Breast epithelium (tissue), 3 donors: ENCODE results near the gene PCDHGA7.

Experiments used
- POLR2A ChIP-seq: fragments of 450-650 bp; IDR thresholded peaks from one replicate; pipeline ENCODE4 v1.6.1; 2016; ENCODE audit warnings: antibody characterized with exemption, mild to moderate bottlenecking, moderate library complexity
- POLR2AphosphoS5 ChIP-seq, 3 donors: sonication (generic); formaldehyde crosslinking; IDR thresholded peaks; one replicate each; pipeline ENCODE4 v1.6.1; 2017; ENCODE audit warnings: antibody characterized with exemption in 3 of 3
- TF ChIP-seq, protein P1 (sequence below), 3 donors: fragments of 450-650 bp; IDR thresholded peaks; one replicate each; pipeline ENCODE4 v1.5.1; 2016 to 2017; ENCODE audit warnings: antibody characterized with exemption in 3 of 3, mild to moderate bottlenecking in 3 of 3, moderate library complexity in 3 of 3

DNA sequence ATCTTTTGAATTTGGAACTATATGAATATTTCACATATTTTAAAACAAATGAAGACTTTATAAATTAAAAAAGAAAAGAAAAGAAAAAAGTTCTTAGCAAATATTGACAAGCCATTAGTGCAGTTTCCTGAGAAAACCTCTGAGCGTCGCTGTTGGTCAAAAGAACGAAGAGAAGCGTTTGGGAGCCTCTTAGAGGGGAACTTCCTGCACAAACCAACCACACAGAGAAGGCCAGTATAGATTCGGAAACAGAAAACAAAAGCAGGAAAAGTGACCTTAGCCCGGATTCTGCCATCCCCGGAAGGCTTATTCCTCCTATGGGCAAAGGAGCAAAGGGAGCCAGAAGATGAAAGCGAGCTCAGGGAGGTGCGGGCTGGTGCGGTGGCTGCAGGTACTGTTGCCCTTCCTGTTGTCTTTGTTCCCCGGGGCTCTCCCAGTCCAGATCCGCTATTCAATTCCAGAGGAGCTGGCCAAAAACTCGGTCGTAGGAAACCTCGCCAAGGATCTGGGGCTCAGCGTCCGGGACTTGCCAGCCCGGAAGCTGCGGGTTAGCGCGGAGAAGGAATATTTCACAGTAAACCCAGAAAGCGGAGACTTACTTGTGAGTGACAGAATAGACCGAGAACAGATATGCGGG lies 22.6 kb upstream of the PCDHGA7 start, which contains the start of gene PCDHGB2:
- TF ChIP-seq, protein P1, sequence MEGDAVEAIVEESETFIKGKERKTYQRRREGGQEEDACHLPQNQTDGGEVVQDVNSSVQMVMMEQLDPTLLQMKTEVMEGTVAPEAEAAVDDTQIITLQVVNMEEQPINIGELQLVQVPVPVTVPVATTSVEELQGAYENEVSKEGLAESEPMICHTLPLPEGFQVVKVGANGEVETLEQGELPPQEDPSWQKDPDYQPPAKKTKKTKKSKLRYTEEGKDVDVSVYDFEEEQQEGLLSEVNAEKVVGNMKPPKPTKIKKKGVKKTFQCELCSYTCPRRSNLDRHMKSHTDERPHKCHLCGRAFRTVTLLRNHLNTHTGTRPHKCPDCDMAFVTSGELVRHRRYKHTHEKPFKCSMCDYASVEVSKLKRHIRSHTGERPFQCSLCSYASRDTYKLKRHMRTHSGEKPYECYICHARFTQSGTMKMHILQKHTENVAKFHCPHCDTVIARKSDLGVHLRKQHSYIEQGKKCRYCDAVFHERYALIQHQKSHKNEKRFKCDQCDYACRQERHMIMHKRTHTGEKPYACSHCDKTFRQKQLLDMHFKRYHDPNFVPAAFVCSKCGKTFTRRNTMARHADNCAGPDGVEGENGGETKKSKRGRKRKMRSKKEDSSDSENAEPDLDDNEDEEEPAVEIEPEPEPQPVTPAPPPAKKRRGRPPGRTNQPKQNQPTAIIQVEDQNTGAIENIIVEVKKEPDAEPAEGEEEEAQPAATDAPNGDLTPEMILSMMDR (IDR thresholded peaks at IDR 0.05), result peak in 1 of 3 donors; percentile 25
- TF ChIP-seq POLR2A (no peak), POLR2AphosphoS5 (IDR thresholded peaks at IDR 0.05) (no peak)
